Measurements from ENCODE around the gene GRM7.

GRM7 gene

GRCh38 chr3:7322957-7323669, 462.2 kb downstream of the GRM7 start:
- TF ChIP-seq, protein P1, sequence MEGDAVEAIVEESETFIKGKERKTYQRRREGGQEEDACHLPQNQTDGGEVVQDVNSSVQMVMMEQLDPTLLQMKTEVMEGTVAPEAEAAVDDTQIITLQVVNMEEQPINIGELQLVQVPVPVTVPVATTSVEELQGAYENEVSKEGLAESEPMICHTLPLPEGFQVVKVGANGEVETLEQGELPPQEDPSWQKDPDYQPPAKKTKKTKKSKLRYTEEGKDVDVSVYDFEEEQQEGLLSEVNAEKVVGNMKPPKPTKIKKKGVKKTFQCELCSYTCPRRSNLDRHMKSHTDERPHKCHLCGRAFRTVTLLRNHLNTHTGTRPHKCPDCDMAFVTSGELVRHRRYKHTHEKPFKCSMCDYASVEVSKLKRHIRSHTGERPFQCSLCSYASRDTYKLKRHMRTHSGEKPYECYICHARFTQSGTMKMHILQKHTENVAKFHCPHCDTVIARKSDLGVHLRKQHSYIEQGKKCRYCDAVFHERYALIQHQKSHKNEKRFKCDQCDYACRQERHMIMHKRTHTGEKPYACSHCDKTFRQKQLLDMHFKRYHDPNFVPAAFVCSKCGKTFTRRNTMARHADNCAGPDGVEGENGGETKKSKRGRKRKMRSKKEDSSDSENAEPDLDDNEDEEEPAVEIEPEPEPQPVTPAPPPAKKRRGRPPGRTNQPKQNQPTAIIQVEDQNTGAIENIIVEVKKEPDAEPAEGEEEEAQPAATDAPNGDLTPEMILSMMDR (conservative IDR thresholded peaks at IDR 0.05; ENCODE audit: low read depth, low read length) = no peak
- H3K4me3 ChIP-seq (ENCODE audit: low read depth, low read length) = no peak overlapping the region
- no peak for DNase-seq (ENCODE audit: low read depth)

- TF ChIP-seq, protein P1 (conservative IDR thresholded peaks at IDR 0.05; ENCODE audit: low read depth, low read length) = no peak
- DNase-seq (ENCODE audit: low read depth) = no peak
- no peak overlapping the region for H3K4me3 ChIP-seq (ENCODE audit: low read depth, low read length)
Observed at GRCh38 chr3:7328339-7328738, 467.4 kb downstream of the GRM7 start.

GRCh38 chr3:7332696-7333095, 471.8 kb downstream of the GRM7 start:
- TF ChIP-seq, protein P1 (conservative IDR thresholded peaks at IDR 0.05; ENCODE audit: low read depth, low read length) = no peak
- DNase-seq (ENCODE audit: low read depth) = no peak
- H3K4me3 ChIP-seq (ENCODE audit: low read depth, low read length) = no peak overlapping the region

DNA sequence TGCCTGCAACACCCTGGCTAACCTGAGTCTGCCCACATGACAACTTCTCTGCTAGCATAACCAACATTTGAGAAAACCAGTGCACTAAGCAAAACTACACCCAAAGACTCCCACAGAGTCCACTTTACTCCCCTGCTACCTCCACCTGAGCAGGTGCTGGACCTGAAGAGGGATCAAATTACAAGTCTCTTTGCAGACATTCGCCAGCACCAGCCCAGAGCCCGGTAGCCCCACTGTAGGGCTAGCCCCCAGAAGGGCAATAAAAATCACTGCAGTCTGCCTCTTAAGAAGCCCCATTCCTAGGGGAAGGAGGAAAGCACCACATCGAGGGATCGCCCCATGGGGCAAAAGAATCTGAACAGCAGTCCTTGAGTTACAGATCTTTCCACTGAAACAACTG, 472.2 kb downstream of the GRM7 start:
- no peak overlapping the region for H3K4me3 ChIP-seq (ENCODE audit: low read depth, low read length)
- TF ChIP-seq, protein P1 (conservative IDR thresholded peaks at IDR 0.05; ENCODE audit: low read depth, low read length) = no peak
- DNase-seq (ENCODE audit: low read depth) = no peak

DNA sequence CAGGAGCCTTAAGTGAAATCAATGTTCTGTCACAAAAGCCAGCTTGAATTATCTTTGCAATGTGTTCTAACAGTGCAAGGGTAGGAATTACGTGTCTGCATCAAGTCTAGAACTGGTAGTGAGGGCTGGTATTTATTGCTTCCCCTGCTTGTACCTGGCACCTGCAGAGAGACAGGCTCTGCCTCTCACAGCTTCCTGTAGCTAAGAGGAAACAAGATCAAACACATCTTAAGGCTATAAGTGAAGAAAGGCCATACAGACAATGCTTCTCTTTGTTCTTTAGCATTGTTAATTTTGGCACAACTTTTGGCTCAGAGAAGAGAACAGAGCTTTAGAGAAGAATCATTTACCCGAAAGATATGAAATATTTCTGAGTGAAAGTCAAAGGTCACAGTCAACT, 479.9 kb downstream of the GRM7 start:
- TF ChIP-seq, protein P1 (conservative IDR thresholded peaks at IDR 0.05; ENCODE audit: low read depth, low read length) = no peak
- H3K4me3 ChIP-seq (ENCODE audit: low read depth, low read length) = no peak overlapping the region
- peak; percentile 18 for DNase-seq (ENCODE audit: low read depth)

DNA sequence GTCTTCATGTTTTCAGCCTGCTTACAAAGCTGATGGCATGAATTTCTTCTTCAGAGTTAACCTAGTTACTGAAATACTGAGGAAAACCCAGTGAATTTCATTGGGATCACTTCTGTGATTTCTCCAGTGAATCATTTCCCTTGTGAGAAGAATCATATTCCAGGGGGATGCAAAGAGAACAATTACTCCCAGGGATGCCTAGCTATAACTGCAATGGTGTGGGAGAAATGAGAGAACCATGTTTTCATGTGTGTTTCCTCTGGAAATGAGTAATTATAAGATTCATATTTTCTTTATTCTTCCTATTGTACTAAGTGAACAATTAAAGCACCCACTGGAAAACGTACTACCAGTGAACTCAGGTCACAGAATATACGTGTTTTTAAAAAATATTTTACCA, 485.4 kb downstream of the GRM7 start:
- TF ChIP-seq, protein P1 (conservative IDR thresholded peaks at IDR 0.05; ENCODE audit: low read depth, low read length) = no peak

GRCh38 chr3:7357101-7357500, 496.2 kb downstream of the GRM7 start:
- H3K4me3 ChIP-seq (ENCODE audit: low read depth, low read length) = no peak overlapping the region
- no peak for DNase-seq (ENCODE audit: low read depth)
- TF ChIP-seq, protein P1 (conservative IDR thresholded peaks at IDR 0.05; ENCODE audit: low read depth, low read length) = no peak

More for the DNA sequence above, 485.4 kb downstream of the GRM7 start:
- no peak for DNase-seq (ENCODE audit: low read depth)
- H3K4me3 ChIP-seq (ENCODE audit: low read depth, low read length) = no peak overlapping the region

All from choroid plexus epithelial cell (primary cell).